Ovary (tissue), 9 donors: ENCODE measurements around the gene COQ8B. TPM values are rescaled to one million over a fixed set of nuclear protein-coding genes. Genes with fewer than 3 reads are reported as not detected.
"Not testable (repeated sequence)": the region's sequence is repeated elsewhere in the genome, so short reads cannot be mapped to it uniquely, and the experiment has no call there.

Source experiments
- DNase-seq, 5 donors: peaks; one replicate each; pipeline ENCODE4 v3.0.0-alpha.2; 2019 to 2020
- H3K27ac ChIP-seq, 2 donors: fragments of 200-600 bp; one replicate each; pipeline versions ENCODE4 v1.5.1 to v1.8.0; 2019 to 2022
- H3K27me3 ChIP-seq: fragments of 200-600 bp; one replicate; pipeline ENCODE4 v1.8.0; 2022
- H3K36me3 ChIP-seq: fragments of 200-600 bp; sonication (generic); one replicate; pipeline ENCODE4 v1.5.1; 2019
- H3K4me1 ChIP-seq: one replicate; pipeline ENCODE4 v1.8.1; 2013; ENCODE audit warnings: mild to moderate bottlenecking, moderate library complexity; ENCODE audit not compliant: insufficient read depth
- H3K4me3 ChIP-seq: fragments of 200-600 bp; sonication (generic); one replicate; pipeline ENCODE4 v1.5.1; 2017
- H3K9me3 ChIP-seq, 2 donors: fragments of 200-600 bp in 1 of 2; sonication (generic) in 1 of 2; one replicate each; pipeline versions ENCODE4 v1.5.1 to v1.8.1; 2013 to 2019; ENCODE audit warnings: mild to moderate bottlenecking in 1 of 2, moderate library complexity in 1 of 2
- CTCF ChIP-seq, 3 donors: fragments of 450-650 bp in 2 of 3; fragments of 200-600 bp in 1 of 3; IDR thresholded peaks; one replicate each; pipeline versions ENCODE4 v1.5.1 to v1.8.0; 2016 to 2022; ENCODE audit warnings: antibody characterized with exemption in 3 of 3, mild to moderate bottlenecking in 1 of 3
- EP300 ChIP-seq: sonication (generic); formaldehyde crosslinking; IDR thresholded peaks from one replicate; pipeline ENCODE4 v1.6.1; 2017; ENCODE audit warnings: antibody characterized with exemption
- POLR2A ChIP-seq: fragments of 450-650 bp; IDR thresholded peaks from one replicate; pipeline ENCODE4 v1.6.1; 2017; ENCODE audit warnings: antibody characterized with exemption, mild to moderate bottlenecking, moderate library complexity
- WGBS, 3 donors: extraction: QIAGEN DNeasy Blood & Tissue Kit in 1 of 3; methylation state at CpG; one replicate each; pipeline versions ENCODE4 v1.1.5 to v1.1.7; 2013 to 2017; 5-methylcytosine and 5-hydroxymethylcytosine counted together
- intact Hi-C, 4 donors: fragments of 100-400 bp; cut with DNase I; formaldehyde crosslinking; loops; one replicate each; pipeline versions ENCODE4 v1.11.0 to v1.15.1; 2022 to 2023
- polyA plus RNA-seq, 2 donors: library from polyadenylated mRNA; stranded (reverse); fragments of 200-250 nt in 1 of 2; fragments of 350-450 nt in 1 of 2; fragmentation: Illumina TruSeq in 1 of 2; extraction: RNeasy Lipid Tissue Mini Kit (QIAGEN cat#74804) in 1 of 2; gene quantifications; one replicate each; pipeline ENCODE4 v1.2.3, GENCODE V29; 2013 to 2014
- total RNA-seq, 7 donors: library from RNA; depleted of rRNA in 2 of 7; stranded (reverse); fragments of >200 nt in 2 of 7; fragmentation: NEBNext Ultra II Directional in 3 of 7; extraction: Animal tissue kit (Norgen Biotek cat#: 25700) in 3 of 7; gene quantifications; one replicate each; pipeline versions ENCODE4 v1.1.0 to v1.2.4, GENCODE V29; 2016 to 2023
- donor health status: DM: no; HTN: no; CAD: no; lungs with moderate emphysema.
- donor health status: DM: no; HTN: no; CAD: no.
- donor health status: Bipolar disorder and iron deficiency.
- donor health status: DM: yes; HTN: yes; CAD: no.
- donor health status: DM: no; HTN: no; CAD: no.
- donor health status: DM: yes; HTN: yes; CAD: no.

The COQ8B gene
- total and polyA plus RNA-seq, 9 donors: 8.3 to 51.2 (median 41.5) TPM

GRCh38 chr19:40659116-40659515 lies 57.6 kb downstream of the COQ8B start:
- TF ChIP-seq CTCF (IDR thresholded peaks at IDR 0.05) (no peak), POLR2A (no peak), EP300 (no peak)
- WGBS, 3 donors: 84 to 89% (median 85%) methylated on average over 5 of the region's 5 CpGs
- Histone ChIP-seq H3K27ac (no peak overlapping the region), H3K27me3 (no peaks in the 10 kb centered on the region), H3K4me3 (no peak overlapping the region), H3K4me1 (peaks cover 5% of the 10 kb centered on the region), H3K9me3 (no peaks in the 10 kb centered on the region), H3K36me3 (no peaks in the 10 kb centered on the region)
- intact Hi-C loops: no loop called here
- no peak for DNase-seq

DNA sequence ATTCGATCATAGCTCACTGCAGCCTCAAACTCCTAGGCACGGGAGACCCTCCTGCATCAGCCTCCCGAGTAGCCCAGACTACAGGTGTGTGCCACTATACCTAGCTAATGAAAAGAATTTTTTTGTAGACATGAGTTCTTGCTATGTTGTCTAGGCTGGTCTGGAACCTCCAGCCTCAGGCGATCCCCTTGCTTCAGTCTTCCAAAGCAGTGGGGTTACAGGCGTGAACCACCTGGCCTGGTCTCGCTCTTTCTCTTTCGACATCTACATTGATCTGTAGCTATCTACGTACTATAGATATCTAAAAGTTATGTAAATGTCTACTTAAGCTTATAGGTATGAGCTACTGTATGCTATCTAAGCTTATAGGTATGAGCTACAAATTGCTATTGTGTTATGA lies 58.7 kb downstream of the COQ8B start:
- no peak overlapping the region for H3K27ac ChIP-seq
- H3K4me1 ChIP-seq: no peaks in the 10 kb centered on the region
- DNase-seq: no peak
- TF ChIP-seq CTCF (IDR thresholded peaks at IDR 0.05) (no peak), EP300 (no peak)
- no peaks in the 10 kb centered on the region for H3K36me3 ChIP-seq
- WGBS, 3 donors: 91 to 98% (median 96%) methylated on average over 8 of the region's 8 CpGs
- no peak overlapping the region for H3K4me3 ChIP-seq
- no peaks in the 10 kb centered on the region for H3K9me3 ChIP-seq
- no peaks in the 10 kb centered on the region for H3K27me3 ChIP-seq
- intact Hi-C loops: no loop called here

GRCh38 chr19:40655684-40656083 lies 61.0 kb downstream of the COQ8B start:
- H3K4me3 ChIP-seq: not testable (repeated sequence)

GRCh38 chr19:40652303-40652702 lies 64.4 kb downstream of the COQ8B start:
- H3K9me3 ChIP-seq, intact Hi-C loops, H3K4me1 ChIP-seq, DNase-seq, H3K27ac ChIP-seq, H3K4me3 ChIP-seq, H3K27me3 ChIP-seq, H3K36me3 ChIP-seq: not testable (repeated sequence)
- WGBS, 3 donors: 83 to 88% (median 87%) methylated on average over 11 of the region's 11 CpGs

More at GRCh38 chr19:40655684-40656083, 61.0 kb downstream of the COQ8B start:
- intact Hi-C loops, H3K4me1 ChIP-seq, H3K9me3 ChIP-seq, H3K27me3 ChIP-seq, DNase-seq, H3K36me3 ChIP-seq, H3K27ac ChIP-seq: not testable (repeated sequence)
- 88 to 94% (median 90%) methylated on average over 7 of the region's 7 CpGs for WGBS, 3 donors

- no peaks in the 10 kb centered on the region for H3K36me3 ChIP-seq
- intact Hi-C loops: no loop called here
- WGBS, 3 donors: 87 to 92% (median 87%) methylated on average over 8 of the region's 8 CpGs
- no peak overlapping the region for H3K4me3 ChIP-seq
- no peak for DNase-seq
- H3K4me1 ChIP-seq: peaks cover 4% of the 10 kb centered on the region
- TF ChIP-seq CTCF (IDR thresholded peaks at IDR 0.05): no peak
- no peak for TF ChIP-seq POLR2A
- no peak for TF ChIP-seq EP300
- no peaks in the 10 kb centered on the region for H3K9me3 ChIP-seq
- no peak overlapping the region for H3K27ac ChIP-seq
- no peaks in the 10 kb centered on the region for H3K27me3 ChIP-seq
Observed at GRCh38 chr19:40650749-40651305, 65.9 kb downstream of the COQ8B start.

DNA sequence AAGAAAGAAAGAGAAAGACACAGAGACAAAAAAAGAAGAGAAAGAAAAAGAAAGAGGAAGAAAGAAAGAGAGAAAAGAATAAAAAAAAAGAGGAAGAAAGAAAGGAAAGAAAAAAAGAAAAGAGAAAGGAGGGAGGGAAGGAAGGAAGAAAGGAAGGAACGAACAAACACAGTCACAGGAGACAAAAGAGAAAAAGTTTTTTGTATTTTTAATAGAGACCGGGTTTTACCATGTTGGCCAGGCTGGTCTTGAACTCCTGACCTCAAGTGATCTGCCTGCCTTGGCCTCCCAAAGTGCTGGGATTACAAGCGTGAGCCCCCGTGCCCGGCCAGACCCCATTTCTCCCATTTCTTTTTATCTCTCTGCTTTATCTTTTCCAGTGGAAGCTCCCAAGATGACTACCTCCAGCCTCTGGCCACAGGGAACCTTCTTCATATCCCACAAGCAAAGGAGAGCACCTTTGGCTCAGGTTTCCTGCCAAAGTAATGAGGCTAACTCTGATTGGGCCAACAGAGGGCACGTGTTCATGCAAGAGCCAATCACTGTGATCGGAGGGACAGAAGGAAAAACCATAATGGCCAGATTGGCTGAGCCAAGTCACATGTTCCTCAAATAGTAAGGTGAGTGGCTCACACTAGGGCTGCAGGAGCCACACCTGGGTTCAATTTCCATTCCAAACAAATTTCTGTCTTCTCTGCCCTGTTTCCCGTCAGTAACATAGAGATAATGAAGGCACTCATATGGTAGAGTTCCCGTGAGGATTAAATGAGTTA lies 66.6 kb downstream of the COQ8B start:
- WGBS, 3 donors: 86 to 91% (median 91%) methylated on average over 9 of the region's 9 CpGs
- intact Hi-C loops: not testable (repeated sequence)

More for the DNA sequence above, 66.6 kb downstream of the COQ8B start:
- H3K4me1 ChIP-seq, H3K27ac ChIP-seq, H3K27me3 ChIP-seq, H3K36me3 ChIP-seq, DNase-seq, H3K9me3 ChIP-seq, H3K4me3 ChIP-seq: not testable (repeated sequence)
